GM18868 (cell line): ENCODE results near the gene SLC34A2.

Source experiments
- ATAC-seq: cut with Tn5 transposase; IDR thresholded peaks from one replicate; pipeline ENCODE4 v1.9.1; 2021; ENCODE audit warnings: mild to moderate bottlenecking, moderate library complexity; ENCODE audit not compliant: unreplicated experiment

The SLC34A2 gene

GRCh38 chr4:25713812-25714211 is 58.2 kb downstream of the SLC34A2 start:
- no peak for ATAC-seq

- no peak for ATAC-seq
Observed at GRCh38 chr4:25722964-25723363, 67.3 kb downstream of the SLC34A2 start.

- ATAC-seq, result no peak
Observed at GRCh38 chr4:25723409-25723808, 67.8 kb downstream of the SLC34A2 start.

GRCh38 chr4:25725870-25726269 is 70.2 kb downstream of the SLC34A2 start:
- ATAC-seq, result no peak

- ATAC-seq, result no peak
Observed at GRCh38 chr4:25727711-25728493, 72.3 kb downstream of the SLC34A2 start.
